ENCODE results near the gene SCGB2A2. TPM values are rescaled to one million over a fixed set of nuclear protein-coding genes. Genes with fewer than 3 reads are reported as not detected.

Gene SCGB2A2
- total RNA-seq, result not detected

DNA sequence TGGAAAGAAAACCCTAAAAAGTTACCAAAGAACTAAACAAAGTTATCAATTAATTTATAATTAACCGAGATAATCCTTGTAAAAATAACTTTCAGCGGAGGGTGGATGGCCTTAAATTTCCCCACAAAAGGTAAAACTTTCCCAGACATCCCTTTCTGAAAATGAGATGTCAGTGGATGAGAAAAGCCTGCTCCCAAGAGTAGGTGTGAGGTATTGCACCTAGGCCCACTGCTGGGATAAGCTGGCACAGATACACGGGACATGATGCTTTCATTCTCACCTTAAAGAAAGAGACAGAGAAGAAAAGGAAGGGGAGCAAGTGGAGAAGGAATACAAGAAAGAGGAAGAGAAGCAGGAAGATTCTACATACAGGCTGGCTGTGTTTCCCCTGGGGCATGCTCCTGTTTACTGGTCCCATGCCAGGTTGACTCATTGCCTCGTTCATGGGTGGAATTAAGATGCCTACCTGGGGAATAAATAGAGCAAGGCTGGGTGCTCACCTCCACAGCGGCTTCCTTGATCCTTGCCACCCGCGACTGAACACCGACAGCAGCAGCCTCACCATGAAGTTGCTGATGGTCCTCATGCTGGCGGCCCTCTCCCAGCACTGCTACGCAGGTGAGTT is at the start of gene SCGB2A2:
SCGB2A2 (plus strand) TSS at position 505 of the 625 bp plus-strand sequence; CDS start at position 564, 59 bp downstream.
- Mint-ChIP-seq H3K4me1 (no peaks in the 10 kb centered on the region), H3K4me3 (no peak within 1 kb of the TSS)

DNA sequence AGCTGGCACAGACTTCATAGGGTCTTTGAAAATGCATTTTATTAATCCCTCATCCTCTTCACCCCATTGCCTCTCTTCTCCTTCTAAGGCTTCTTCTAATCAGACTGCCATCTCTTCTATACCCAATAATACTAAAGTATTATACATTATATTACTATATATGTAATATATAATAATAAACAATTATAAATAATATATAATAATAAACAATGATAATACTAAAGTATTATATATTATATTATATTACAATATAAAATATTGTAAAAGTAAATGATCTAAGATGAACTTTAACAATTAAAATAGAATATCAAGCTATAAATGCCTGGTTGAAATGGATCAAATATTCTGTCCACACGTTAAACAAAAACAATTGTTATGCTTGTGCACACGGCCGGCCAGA is 48.5 kb upstream of the SCGB2A2 start:
- H3K27me3 Mint-ChIP-seq, result peaks cover 32% of the 10 kb centered on the region
- H3K4me1 Mint-ChIP-seq, result no peaks in the 10 kb centered on the region
- peaks cover 5% of the 10 kb centered on the region for H3K36me3 Mint-ChIP-seq (ENCODE audit: low read depth)
- no peak overlapping the region for H3K27ac Mint-ChIP-seq
- no peak for DNase-seq
- ChIA-PET POLR2A (no interaction called here), CTCF (no interaction called here)
- H3K4me3 Mint-ChIP-seq, result no peak overlapping the region
- H3K9me3 Mint-ChIP-seq, result peaks cover 27% of the 10 kb centered on the region

More for the DNA sequence above, at the start of gene SCGB2A2:
- no peaks in the 10 kb centered on the region for H3K9me3 Mint-ChIP-seq
- ChIA-PET POLR2A (no interaction called here), CTCF (no interaction called here)
- peaks cover 13% of the 10 kb centered on the region for H3K27me3 Mint-ChIP-seq
- H3K27ac Mint-ChIP-seq, result no peak within 1 kb of the TSS
- no peaks in the 10 kb centered on the region for H3K36me3 Mint-ChIP-seq (ENCODE audit: low read depth)
- no peak for DNase-seq

DNA sequence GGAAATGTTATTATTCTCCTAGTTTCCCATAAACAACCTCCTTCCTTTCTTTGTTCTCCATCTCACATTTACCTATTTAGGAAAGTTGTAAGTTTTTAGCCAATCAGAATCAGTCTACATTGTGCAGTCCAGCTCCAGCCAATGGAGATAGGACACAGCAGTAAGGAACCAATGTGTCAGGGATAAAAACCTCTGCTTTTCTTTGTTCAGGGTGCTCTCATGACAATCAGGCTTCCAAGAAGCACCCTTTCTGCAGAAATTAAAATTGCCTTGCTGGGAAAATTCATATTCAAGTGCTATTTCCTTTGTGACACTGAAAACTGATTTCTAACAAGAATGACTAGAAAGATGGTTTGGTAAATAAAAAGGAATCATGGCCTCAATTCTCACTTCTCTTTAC is 46.9 kb upstream of the SCGB2A2 start:
- ChIA-PET CTCF (no interaction called here), POLR2A (no interaction called here)
- no peak overlapping the region for H3K4me3 Mint-ChIP-seq
- DNase-seq, result no peak
- H3K27me3 Mint-ChIP-seq, result peaks cover 22% of the 10 kb centered on the region
- no peaks in the 10 kb centered on the region for H3K4me1 Mint-ChIP-seq
- peaks cover 27% of the 10 kb centered on the region for H3K9me3 Mint-ChIP-seq
- peaks cover 5% of the 10 kb centered on the region for H3K36me3 Mint-ChIP-seq (ENCODE audit: low read depth)
- no peak overlapping the region for H3K27ac Mint-ChIP-seq

DNA sequence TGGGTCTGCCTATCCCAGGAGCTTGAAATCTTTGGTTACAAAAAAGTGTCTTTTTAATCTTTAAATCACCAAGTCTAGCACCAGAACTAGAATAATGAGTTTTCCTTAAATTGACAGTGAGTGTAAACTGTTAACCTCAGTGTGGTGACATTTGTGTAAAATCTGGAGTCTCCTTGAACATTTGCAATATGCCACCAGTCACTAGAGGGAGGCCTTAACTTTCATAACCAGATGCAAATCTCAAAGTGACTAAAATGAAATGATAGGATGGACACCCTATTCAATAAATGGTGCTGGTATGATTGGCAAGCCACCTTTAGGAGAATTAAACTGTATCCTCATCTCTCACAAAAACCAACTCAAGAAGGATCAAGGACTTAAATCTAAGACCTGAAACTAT is 36.2 kb upstream of the SCGB2A2 start:
- Mint-ChIP-seq H3K27me3 (peaks cover 53% of the 10 kb centered on the region), H3K36me3 (ENCODE audit: low read depth) (no peaks in the 10 kb centered on the region), H3K27ac (no peak overlapping the region), H3K9me3 (no peaks in the 10 kb centered on the region), H3K4me1 (no peaks in the 10 kb centered on the region), H3K4me3 (no peak overlapping the region)
- DNase-seq, result no peak
- ChIA-PET CTCF (interaction anchor here (0.7 kb wide), 1 partner anchor 17 kb away, joined by 3 read pairs; no protein-coding TSS in a partner anchor), POLR2A (no interaction called here)

DNA sequence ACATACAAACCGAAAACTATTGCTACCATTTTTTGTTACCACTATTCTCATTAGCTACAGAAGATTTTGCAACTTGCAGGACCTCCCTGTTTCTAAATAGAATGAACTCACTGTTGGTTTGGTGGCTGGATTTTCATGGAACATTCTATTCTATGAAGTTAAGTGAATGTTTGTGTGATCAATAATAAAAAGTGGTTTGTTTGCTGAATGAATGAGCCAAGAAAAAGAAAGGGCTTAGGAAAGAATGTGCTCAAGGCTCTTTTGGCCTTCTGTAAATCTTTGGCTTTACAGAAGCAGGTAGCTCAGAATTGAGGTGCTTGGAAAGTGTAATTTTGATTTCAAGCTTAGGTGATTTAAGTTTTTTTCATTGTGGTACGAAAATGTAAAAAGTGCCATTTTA is 33.8 kb upstream of the SCGB2A2 start:
- H3K36me3 Mint-ChIP-seq (ENCODE audit: low read depth), result no peaks in the 10 kb centered on the region
- no peak for DNase-seq
- H3K4me3 Mint-ChIP-seq, result no peak overlapping the region
- H3K27ac Mint-ChIP-seq, result no peak overlapping the region
- H3K27me3 Mint-ChIP-seq, result peaks cover 70% of the 10 kb centered on the region
- CTCF ChIA-PET, result no interaction called here
- POLR2A ChIA-PET, result no interaction called here
- no peaks in the 10 kb centered on the region for H3K4me1 Mint-ChIP-seq
- no peaks in the 10 kb centered on the region for H3K9me3 Mint-ChIP-seq

DNA sequence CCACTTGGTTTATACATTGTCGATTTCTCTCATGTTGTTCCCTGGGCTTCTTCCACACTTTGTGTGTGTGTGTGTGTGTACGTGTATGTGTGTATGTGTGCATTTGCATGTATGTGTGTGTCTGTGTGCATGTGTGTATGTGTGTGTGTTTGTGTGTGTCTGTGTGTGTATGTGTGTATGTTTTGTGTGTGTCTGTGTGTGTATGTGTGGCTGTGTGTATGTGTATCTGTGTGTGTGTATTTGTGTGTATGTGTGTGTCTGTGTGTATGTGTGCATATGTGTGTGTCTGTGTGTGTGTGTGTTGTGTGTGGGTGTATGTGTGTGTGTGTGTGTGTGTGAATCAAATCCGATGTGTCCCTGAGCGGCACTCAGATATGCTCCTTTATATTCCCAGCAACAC is 32.5 kb upstream of the SCGB2A2 start:
- ChIA-PET POLR2A (no interaction called here), CTCF (no interaction called here)
- no peaks in the 10 kb centered on the region for H3K36me3 Mint-ChIP-seq (ENCODE audit: low read depth)
- no peaks in the 10 kb centered on the region for H3K4me1 Mint-ChIP-seq
- H3K4me3 Mint-ChIP-seq, result no peak overlapping the region
- H3K27me3 Mint-ChIP-seq, result peaks cover 62% of the 10 kb centered on the region
- H3K27ac Mint-ChIP-seq, result no peak overlapping the region
- no peaks in the 10 kb centered on the region for H3K9me3 Mint-ChIP-seq
- no peak for DNase-seq

DNA sequence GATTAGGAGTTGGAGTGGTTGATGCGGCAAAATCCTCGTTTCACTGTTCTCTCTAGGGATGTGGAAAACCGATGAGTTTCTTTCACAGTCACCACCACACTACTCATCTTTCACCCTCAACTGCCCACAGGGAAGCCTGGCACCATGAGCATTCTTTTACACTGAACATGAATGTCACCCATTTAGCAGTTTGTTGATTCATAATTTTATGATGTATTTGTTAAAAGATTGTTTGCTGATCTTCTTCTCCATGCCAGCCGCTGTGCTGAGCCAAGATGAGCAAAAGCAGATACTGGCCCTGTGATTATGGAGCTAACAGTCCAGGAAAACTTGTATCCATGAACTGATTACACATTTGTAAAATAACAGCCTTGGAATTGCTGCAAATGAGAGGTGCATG is 31.8 kb upstream of the SCGB2A2 start:
- CTCF ChIA-PET, result no interaction called here
- POLR2A ChIA-PET, result no interaction called here
- no peak overlapping the region for H3K4me3 Mint-ChIP-seq
- no peaks in the 10 kb centered on the region for H3K4me1 Mint-ChIP-seq
- no peak for DNase-seq
- no peaks in the 10 kb centered on the region for H3K9me3 Mint-ChIP-seq
- H3K27ac Mint-ChIP-seq, result no peak overlapping the region
- no peaks in the 10 kb centered on the region for H3K36me3 Mint-ChIP-seq (ENCODE audit: low read depth)
- H3K27me3 Mint-ChIP-seq, result peaks cover 56% of the 10 kb centered on the region

DNA sequence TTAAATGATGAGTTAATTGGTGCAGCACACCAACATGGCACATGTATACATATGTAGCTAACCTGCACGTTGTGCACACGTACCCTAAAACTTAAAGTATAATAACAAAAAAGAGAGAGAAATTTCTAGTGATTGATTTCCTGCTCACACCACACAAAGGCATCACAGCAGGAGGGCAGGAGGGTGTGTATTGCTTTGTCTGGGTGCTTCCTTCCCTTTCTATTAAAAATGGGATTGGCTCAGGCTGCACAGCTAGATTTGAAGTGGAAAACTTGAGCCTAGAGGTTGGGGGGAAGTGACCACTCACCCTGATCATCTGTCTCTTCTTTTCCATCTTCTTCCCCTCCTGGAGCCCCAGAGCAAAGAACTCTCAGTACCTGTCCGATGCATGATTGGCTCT is 28.9 kb upstream of the SCGB2A2 start:
- Mint-ChIP-seq H3K4me1 (no peaks in the 10 kb centered on the region), H3K27me3 (peaks cover 37% of the 10 kb centered on the region), H3K9me3 (no peaks in the 10 kb centered on the region), H3K4me3 (no peak overlapping the region), H3K36me3 (ENCODE audit: low read depth) (no peaks in the 10 kb centered on the region), H3K27ac (no peak overlapping the region)
- ChIA-PET CTCF (no interaction called here), POLR2A (no interaction called here)
- no peak for DNase-seq

DNA sequence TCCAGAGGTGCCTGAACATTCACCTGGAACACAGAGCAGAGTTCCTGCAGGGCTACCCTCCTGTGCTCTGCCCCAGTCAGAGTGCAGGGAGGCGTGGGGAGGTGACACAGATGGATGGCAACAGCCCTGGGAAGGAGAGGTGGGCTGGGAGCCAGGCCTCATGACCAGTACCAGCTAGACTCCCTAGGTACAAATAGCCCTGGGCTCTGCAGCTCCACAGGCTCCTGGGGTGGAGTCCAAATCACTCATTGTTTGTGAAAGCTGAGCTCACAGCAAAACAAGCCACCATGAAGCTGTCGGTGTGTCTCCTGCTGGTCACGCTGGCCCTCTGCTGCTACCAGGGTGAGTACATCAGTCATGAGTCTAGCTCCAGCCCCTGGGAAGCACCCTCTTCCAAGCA is 27.9 kb upstream of the SCGB2A2 start, which contains the start of gene SCGB1D2:
SCGB1D2 (plus strand) TSS at position 219 of the 400 bp plus-strand sequence; CDS start at position 288, 69 bp downstream.
- ChIA-PET POLR2A (no interaction called here), CTCF (no interaction called here)
- no peaks in the 10 kb centered on the region for H3K9me3 Mint-ChIP-seq
- DNase-seq, result no peak
- no peak within 1 kb of the TSS for H3K4me3 Mint-ChIP-seq
- H3K27me3 Mint-ChIP-seq, result peaks cover 34% of the 10 kb centered on the region
- H3K36me3 Mint-ChIP-seq (ENCODE audit: low read depth), result no peaks in the 10 kb centered on the region
- H3K4me1 Mint-ChIP-seq, result no peaks in the 10 kb centered on the region
- H3K27ac Mint-ChIP-seq, result no peak within 1 kb of the TSS

DNA sequence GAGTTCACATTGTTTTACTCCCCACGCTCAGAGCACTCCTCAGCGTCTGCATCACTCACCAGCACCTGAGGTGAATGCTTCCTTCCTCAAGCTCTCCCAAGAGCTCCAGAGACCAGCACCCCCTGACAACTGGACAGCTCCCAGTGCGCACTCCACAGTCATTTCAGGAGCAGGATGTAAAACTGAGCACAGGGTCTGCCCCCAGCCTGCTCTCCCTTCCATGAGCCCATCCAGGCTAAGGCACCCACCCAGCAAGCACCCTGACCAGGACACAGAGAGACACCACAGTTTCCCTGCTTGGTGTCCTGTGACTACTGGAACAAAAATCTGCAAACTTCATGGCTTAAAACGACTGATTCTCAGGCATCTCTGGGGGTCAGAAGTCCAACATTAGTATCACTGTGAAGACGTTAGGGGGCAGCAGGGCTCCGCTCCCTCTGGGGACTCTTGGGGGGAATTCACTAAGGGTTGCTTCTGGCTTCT is 24.6 kb upstream of the SCGB2A2 start:
- no peak overlapping the region for H3K4me3 Mint-ChIP-seq
- ChIA-PET CTCF (no interaction called here), POLR2A (no interaction called here)
- H3K9me3 Mint-ChIP-seq, result peaks cover 3% of the 10 kb centered on the region
- peaks cover 19% of the 10 kb centered on the region for H3K27me3 Mint-ChIP-seq
- H3K36me3 Mint-ChIP-seq (ENCODE audit: low read depth), result no peaks in the 10 kb centered on the region
- no peak overlapping the region for H3K27ac Mint-ChIP-seq
- DNase-seq, result peak; percentile 33
- no peaks in the 10 kb centered on the region for H3K4me1 Mint-ChIP-seq

DNA sequence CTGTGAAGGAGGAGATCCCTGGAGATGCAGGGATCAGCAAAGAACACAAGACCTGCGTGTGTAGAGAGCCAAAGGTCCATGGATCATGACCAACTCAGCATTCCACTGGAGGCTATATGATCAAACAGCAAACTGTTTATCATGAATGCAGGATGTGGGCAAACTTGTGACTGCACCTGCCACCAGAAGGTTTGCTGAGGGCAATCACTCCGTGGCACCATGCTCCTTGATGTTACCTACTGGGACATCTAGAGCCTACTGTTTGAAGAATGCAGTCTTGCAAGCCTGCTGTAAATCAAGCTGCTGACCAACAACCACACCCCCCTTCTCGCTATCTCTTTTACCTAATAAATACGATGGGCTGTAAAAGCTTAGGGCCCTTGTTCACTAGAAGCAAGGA is 18.3 kb upstream of the SCGB2A2 start:
- Mint-ChIP-seq H3K36me3 (ENCODE audit: low read depth) (no peaks in the 10 kb centered on the region), H3K27ac (no peak overlapping the region), H3K4me1 (no peaks in the 10 kb centered on the region), H3K9me3 (peaks cover 30% of the 10 kb centered on the region), H3K4me3 (no peak overlapping the region), H3K27me3 (peaks cover 21% of the 10 kb centered on the region)
- CTCF ChIA-PET, result no interaction called here
- POLR2A ChIA-PET, result no interaction called here
- no peak for DNase-seq

DNA sequence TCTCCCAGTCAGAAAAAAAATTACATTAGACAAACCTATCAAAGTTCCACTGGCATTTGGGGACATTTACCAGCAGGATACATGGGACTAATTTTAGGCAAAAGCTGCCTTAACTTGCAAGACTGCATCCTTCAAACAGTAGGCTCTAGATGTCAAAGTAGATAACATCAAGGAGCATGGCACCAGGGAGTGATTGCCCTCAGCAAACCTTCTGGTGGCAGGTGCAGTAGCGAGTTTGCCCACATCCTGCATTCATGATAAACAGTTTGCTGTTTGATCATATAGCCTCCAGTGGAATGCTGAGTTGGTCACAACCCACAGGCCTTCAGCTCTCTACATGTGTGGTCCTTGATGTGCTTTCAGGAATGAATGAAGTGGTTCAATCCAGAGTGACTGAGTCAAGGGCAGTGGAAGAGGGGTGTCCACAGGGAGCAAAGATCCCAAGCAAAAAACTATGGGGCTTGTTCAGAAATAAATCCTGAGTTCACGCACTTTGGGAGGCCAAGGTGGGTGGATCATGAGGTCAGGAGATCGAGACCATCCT is 15.9 kb upstream of the SCGB2A2 start:
- Mint-ChIP-seq H3K27me3 (peaks cover 25% of the 10 kb centered on the region), H3K27ac (no peak overlapping the region), H3K4me1 (no peaks in the 10 kb centered on the region), H3K4me3 (no peak overlapping the region), H3K36me3 (ENCODE audit: low read depth) (no peaks in the 10 kb centered on the region), H3K9me3 (peaks cover 30% of the 10 kb centered on the region)
- ChIA-PET CTCF (no interaction called here), POLR2A (no interaction called here)
- no peak for DNase-seq

DNA sequence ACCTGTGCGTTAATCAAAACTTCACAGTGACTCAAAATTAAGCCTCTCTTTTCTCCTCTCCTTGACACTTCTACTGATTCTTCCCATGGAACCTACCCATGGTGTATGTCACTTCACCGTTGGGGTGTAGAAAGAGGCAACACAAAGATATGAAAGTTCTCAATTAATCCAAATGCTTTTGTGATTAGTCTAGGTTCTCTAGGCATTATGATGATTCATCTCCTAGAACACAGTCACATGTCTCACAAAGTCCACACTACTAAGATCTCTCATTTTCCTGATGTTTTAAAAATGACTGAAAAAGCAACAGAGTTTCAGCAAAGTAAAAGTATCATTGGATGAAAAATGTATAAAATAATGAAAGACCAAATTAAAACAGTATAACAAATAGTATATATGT is 13.7 kb upstream of the SCGB2A2 start:
- Mint-ChIP-seq H3K36me3 (ENCODE audit: low read depth) (no peaks in the 10 kb centered on the region), H3K4me1 (no peaks in the 10 kb centered on the region), H3K4me3 (no peak overlapping the region), H3K27me3 (peaks cover 17% of the 10 kb centered on the region), H3K9me3 (peaks cover 19% of the 10 kb centered on the region), H3K27ac (no peak overlapping the region)
- POLR2A ChIA-PET, result no interaction called here
- CTCF ChIA-PET, result no interaction called here
- no peak for DNase-seq

DNA sequence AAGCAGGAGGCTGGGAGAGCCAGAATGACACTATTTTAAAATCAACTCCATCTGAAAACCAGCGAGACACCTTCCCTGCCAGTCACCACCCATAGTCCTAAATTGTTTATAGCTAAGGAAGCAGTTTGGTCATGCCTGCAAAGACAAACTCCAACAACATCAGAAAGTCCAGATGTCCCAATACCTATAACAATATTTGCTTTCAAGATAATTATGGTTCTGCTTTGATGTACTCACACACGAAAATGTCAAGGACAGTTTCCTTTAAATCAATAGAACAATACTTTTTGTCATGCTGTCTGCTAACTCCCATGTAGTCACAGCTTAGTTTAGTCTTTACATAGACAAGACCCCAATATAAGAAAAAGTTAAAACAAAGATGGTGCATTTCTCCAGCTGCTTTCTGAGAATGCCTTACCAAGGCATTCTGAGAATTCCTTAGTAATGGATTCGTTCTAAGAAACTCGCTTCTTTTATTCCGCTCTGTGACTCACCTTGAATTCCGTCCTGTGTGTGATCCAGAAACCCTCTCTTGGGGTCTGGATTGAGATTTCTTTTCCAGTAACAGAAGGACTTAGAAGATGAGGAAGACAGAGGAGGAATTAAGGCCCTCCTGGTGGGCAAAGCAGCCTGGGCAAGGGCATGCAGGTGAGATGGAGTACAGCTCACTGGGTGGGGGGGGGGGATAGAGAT is 9.6 kb upstream of the SCGB2A2 start:
- peaks cover 21% of the 10 kb centered on the region for H3K27me3 Mint-ChIP-seq
- H3K27ac Mint-ChIP-seq, result no peak overlapping the region
- H3K4me1 Mint-ChIP-seq, result no peaks in the 10 kb centered on the region
- POLR2A ChIA-PET, result no interaction called here
- H3K36me3 Mint-ChIP-seq (ENCODE audit: low read depth), result no peaks in the 10 kb centered on the region
- CTCF ChIA-PET, result interaction anchor here (0.6 kb wide), 1 partner anchor 26 kb away, joined by 3 read pairs; no protein-coding TSS in a partner anchor
- no peak overlapping the region for H3K4me3 Mint-ChIP-seq
- H3K9me3 Mint-ChIP-seq, result no peaks in the 10 kb centered on the region
- no peak for DNase-seq
